Caco-2 (cell line): ENCODE measurements around the gene GPR65. TPM values are rescaled to one million over a fixed set of nuclear protein-coding genes. Genes with fewer than 3 reads are reported as not detected.

Experiments used
- BruUV-seq: library from RNA; stranded (reverse); fragments of 400-500 nt; replicated peaks from 2 replicates; lab custom pipeline; 2021; lab: Mats Ljungman, UMichigan
- CTCF ChIA-PET: fragments of 300-600 bp; sonication (Branson Sonifier 250); formaldehyde crosslinking; loops from one replicate; lab custom pipeline; 2022; ENCODE audit warnings: antibody characterized with exemption; lab: Charles Lee
- POLR2A ChIA-PET: fragments of 300-600 bp; sonication (Branson Sonifier 250); formaldehyde crosslinking; loops from one replicate; lab custom pipeline; 2022; ENCODE audit warnings: antibody characterized with exemption; lab: Charles Lee
- DNase-seq, 2 experiments: peaks; one replicate each; pipeline versions ENCODE4 v3.0.0 to v3.0.0-alpha.2; 2020 to 2022
- H3K27me3 ChIP-seq: replicated peaks from 2 replicates; pipeline ENCODE4 v1.6.0; 2011; ENCODE audit warnings: low read length; ENCODE audit not compliant: control insufficient read depth, insufficient read depth
- H3K36me3 ChIP-seq: 2 replicates; pipeline ENCODE4 v1.5.1; 2011; ENCODE audit warnings: low read length; ENCODE audit not compliant: control insufficient read depth, insufficient read depth
- H3K4me1 ChIP-seq: fragments of 250-450 bp; sonication (Bioruptor Pico); 2 replicates; pipeline ENCODE4 v1.5.1; 2020; ENCODE audit warnings: mild to moderate bottlenecking
- H3K4me3 ChIP-seq: 2 replicates; pipeline ENCODE4 v1.5.1; 2011; ENCODE audit warnings: low read depth, mild to moderate bottlenecking, control low read depth, low read length
- H3K9me3 ChIP-seq: fragments of 250-450 bp; sonication (Bioruptor Pico); 2 replicates; pipeline ENCODE4 v1.5.1; 2020; ENCODE audit warnings: mild to moderate bottlenecking, moderate library complexity
- H3K27ac Mint-ChIP-seq: one replicate; pipeline ENCODE4 v1.8.0; 2022; ENCODE audit warnings: mixed read lengths; ENCODE audit not compliant: unreplicated experiment
- H3K27me3 Mint-ChIP-seq: one replicate; pipeline ENCODE4 v1.8.0; 2022; ENCODE audit warnings: mixed read lengths; ENCODE audit not compliant: insufficient read depth, unreplicated experiment
- H3K36me3 Mint-ChIP-seq: one replicate; pipeline ENCODE4 v1.8.0; 2022; ENCODE audit warnings: mild to moderate bottlenecking, mixed read lengths; ENCODE audit not compliant: insufficient read depth, unreplicated experiment
- H3K4me1 Mint-ChIP-seq: one replicate; pipeline ENCODE4 v1.8.0; 2022; ENCODE audit warnings: low read depth, mixed read lengths; ENCODE audit not compliant: unreplicated experiment
- H3K4me3 Mint-ChIP-seq: one replicate; pipeline ENCODE4 v1.8.0; 2022; ENCODE audit warnings: mild to moderate bottlenecking, moderate library complexity, mixed read lengths; ENCODE audit not compliant: unreplicated experiment
- H3K9me3 Mint-ChIP-seq: one replicate; pipeline ENCODE4 v1.8.0; 2022; ENCODE audit warnings: mixed read lengths; ENCODE audit not compliant: unreplicated experiment
- intact Hi-C: fragments of 100-400 bp; cut with micrococcal nuclease; formaldehyde crosslinking; loops from one replicate; pipeline ENCODE4 v1.10.0; 2022; ENCODE audit not compliant: unreplicated experiment
- total RNA-seq: library from RNA; stranded (reverse); gene quantifications from 2 replicates; pipeline ENCODE4 v1.2.3, GENCODE V29; 2022
- TF ChIP-seq, protein P1 (sequence below), 2 experiments: fragments of 200-600 bp in 1 of 2; IDR thresholded peaks; 1 replicate in 1 of 2; 2 replicates in 1 of 2; pipeline versions ENCODE4 v1.5.1 to v1.8.0; 2011 to 2022; ENCODE audit warnings: antibody characterized with exemption in 1 of 2, control low read depth in 1 of 2, inconsistent platforms in 1 of 2, low read depth in 1 of 2, low read length in 1 of 2, mild to moderate bottlenecking in 1 of 2, moderate library complexity in 1 of 2; ENCODE audit not compliant: insufficient read depth in 1 of 2, severe bottlenecking in 1 of 2, unreplicated experiment in 1 of 2

GPR65 gene
- total RNA-seq, 1 experiment from 2014 or later: not detected

DNA sequence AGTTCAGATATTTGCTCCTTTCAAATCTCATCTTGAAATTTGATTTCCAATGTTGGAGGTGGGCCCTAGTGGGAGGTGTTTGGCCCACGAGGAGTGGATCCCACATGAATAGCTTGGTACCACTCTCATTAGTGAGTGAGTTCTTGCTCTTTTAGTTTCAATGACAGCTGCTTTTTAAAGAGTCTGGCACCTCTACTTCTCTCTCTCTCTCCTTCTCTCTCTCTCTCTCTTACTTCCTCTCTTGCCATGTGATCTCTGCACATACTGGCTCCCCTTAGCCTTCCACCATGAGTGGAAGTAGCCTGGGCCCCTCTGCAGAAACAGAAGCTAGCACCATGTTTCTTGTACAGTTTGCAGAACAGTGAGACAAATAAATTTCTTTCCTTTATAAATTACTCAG is 25.1 kb downstream of the GPR65 start:
- POLR2A ChIA-PET: no interaction called here

DNA sequence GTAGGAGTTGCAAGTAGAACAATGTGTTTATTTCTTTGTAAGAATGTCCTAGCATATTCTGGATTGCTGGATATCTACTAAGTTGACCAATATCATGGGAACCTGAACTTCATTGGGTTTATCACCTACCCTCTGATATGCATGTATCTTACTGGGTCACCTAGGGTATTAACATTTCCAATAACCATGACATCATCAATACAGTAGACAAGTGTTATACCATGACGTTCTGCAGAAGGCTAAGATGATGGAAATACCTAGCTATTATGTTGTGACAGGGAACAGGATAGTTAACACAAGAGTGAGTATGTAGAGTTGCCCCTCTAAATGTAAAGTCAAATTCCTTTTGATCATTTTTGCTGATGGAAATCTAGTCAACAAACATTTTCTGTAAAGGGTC is 26.0 kb downstream of the GPR65 start:
- CTCF ChIA-PET: no interaction called here
- H3K4me1 Mint-ChIP-seq: peaks cover under 1% of the 10 kb centered on the region
- no peak for DNase-seq
- H3K4me1 ChIP-seq: no peaks in the 10 kb centered on the region
- no peaks in the 10 kb centered on the region for H3K9me3 ChIP-seq
- no peak overlapping the region for H3K4me3 ChIP-seq
- BruUV-seq: no TSS peak
- TF ChIP-seq, protein P1, sequence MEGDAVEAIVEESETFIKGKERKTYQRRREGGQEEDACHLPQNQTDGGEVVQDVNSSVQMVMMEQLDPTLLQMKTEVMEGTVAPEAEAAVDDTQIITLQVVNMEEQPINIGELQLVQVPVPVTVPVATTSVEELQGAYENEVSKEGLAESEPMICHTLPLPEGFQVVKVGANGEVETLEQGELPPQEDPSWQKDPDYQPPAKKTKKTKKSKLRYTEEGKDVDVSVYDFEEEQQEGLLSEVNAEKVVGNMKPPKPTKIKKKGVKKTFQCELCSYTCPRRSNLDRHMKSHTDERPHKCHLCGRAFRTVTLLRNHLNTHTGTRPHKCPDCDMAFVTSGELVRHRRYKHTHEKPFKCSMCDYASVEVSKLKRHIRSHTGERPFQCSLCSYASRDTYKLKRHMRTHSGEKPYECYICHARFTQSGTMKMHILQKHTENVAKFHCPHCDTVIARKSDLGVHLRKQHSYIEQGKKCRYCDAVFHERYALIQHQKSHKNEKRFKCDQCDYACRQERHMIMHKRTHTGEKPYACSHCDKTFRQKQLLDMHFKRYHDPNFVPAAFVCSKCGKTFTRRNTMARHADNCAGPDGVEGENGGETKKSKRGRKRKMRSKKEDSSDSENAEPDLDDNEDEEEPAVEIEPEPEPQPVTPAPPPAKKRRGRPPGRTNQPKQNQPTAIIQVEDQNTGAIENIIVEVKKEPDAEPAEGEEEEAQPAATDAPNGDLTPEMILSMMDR (IDR thresholded peaks at IDR 0.05; ENCODE audit: insufficient read depth in 1 of 2, low read depth in 1 of 2, low read length in 1 of 2, severe bottlenecking in 1 of 2, unreplicated experiment in 1 of 2): no peak
- POLR2A ChIA-PET: no interaction called here
- H3K36me3 Mint-ChIP-seq: no peaks in the 10 kb centered on the region
- no peak overlapping the region for H3K4me3 Mint-ChIP-seq
- no peaks in the 10 kb centered on the region; the same call in 1 of the 2 replicates for H3K27me3 ChIP-seq
- intact Hi-C loops: no loop called here
- no peaks in the 10 kb centered on the region for H3K36me3 ChIP-seq
- H3K27ac Mint-ChIP-seq: no peak overlapping the region
- H3K9me3 Mint-ChIP-seq: no peaks in the 10 kb centered on the region
- H3K27me3 Mint-ChIP-seq: peaks cover 10% of the 10 kb centered on the region

More for the DNA sequence above, 25.1 kb downstream of the GPR65 start:
- Histone ChIP-seq H3K4me3 (no peak overlapping the region), H3K9me3 (no peaks in the 10 kb centered on the region), H3K27me3 (no peaks in the 10 kb centered on the region), H3K4me1 (peaks cover 7% of the 10 kb centered on the region), H3K36me3 (no peaks in the 10 kb centered on the region)
- TF ChIP-seq, protein P1 (IDR thresholded peaks at IDR 0.05; ENCODE audit: insufficient read depth in 1 of 2, low read depth in 1 of 2, low read length in 1 of 2, severe bottlenecking in 1 of 2, unreplicated experiment in 1 of 2): no peak
- intact Hi-C loops: no loop called here
- H3K36me3 Mint-ChIP-seq: no peaks in the 10 kb centered on the region
- peaks cover 10% of the 10 kb centered on the region for H3K27me3 Mint-ChIP-seq
- no peak for DNase-seq
- BruUV-seq: no TSS peak
- H3K27ac Mint-ChIP-seq: no peak overlapping the region
- H3K4me1 Mint-ChIP-seq: peaks cover 9% of the 10 kb centered on the region
- H3K9me3 Mint-ChIP-seq: no peaks in the 10 kb centered on the region
- H3K4me3 Mint-ChIP-seq: no peak overlapping the region
- CTCF ChIA-PET: no interaction called here

DNA sequence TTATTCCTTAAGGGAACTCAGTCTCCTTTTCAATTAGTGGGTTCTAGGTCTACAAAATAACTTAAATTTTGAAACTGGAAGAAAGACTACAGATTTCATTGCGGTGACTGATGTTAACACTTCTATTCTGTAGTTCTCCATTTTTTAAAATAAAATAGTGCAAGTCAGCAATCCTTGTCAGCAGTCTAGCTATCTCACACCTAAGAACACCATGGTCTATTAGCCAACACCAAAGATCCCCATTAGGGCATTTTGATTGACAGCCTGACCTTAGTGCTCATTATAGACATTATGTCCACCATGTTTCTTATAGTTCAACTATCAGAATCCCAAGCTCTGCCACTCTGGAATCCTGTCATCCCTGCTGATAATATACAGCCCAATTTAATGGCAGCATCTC is 27.4 kb downstream of the GPR65 start:
- H3K4me1 Mint-ChIP-seq: no peaks in the 10 kb centered on the region
- H3K27me3 Mint-ChIP-seq: peaks cover under 1% of the 10 kb centered on the region
- no peaks in the 10 kb centered on the region for H3K9me3 ChIP-seq
- H3K4me3 ChIP-seq: no peak overlapping the region
- H3K4me1 ChIP-seq: no peaks in the 10 kb centered on the region
- ChIA-PET POLR2A (no interaction called here), CTCF (no interaction called here)
- H3K27ac Mint-ChIP-seq: no peak overlapping the region
- H3K27me3 ChIP-seq: no peaks in the 10 kb centered on the region; the same call in 1 of the 2 replicates
- intact Hi-C loops: no loop called here
- no peak overlapping the region for H3K4me3 Mint-ChIP-seq
- H3K9me3 Mint-ChIP-seq: no peaks in the 10 kb centered on the region
- TF ChIP-seq, protein P1 (IDR thresholded peaks at IDR 0.05; ENCODE audit: insufficient read depth in 1 of 2, low read depth in 1 of 2, low read length in 1 of 2, severe bottlenecking in 1 of 2, unreplicated experiment in 1 of 2): no peak
- no peak for DNase-seq
- BruUV-seq: no TSS peak
- H3K36me3 ChIP-seq: no peaks in the 10 kb centered on the region
- H3K36me3 Mint-ChIP-seq: no peaks in the 10 kb centered on the region
